ENCODE results near the gene KCNN2. TPM values are rescaled to one million over a fixed set of nuclear protein-coding genes. Genes with fewer than 3 reads are reported as not detected.

KCNN2 gene
- total and polyA plus RNA-seq, 9 of the 15 experiments (the other 6 are each of a cell fraction or from before 2014, with no cell fraction given) = 0.07 TPM; not detected in 8

DNA sequence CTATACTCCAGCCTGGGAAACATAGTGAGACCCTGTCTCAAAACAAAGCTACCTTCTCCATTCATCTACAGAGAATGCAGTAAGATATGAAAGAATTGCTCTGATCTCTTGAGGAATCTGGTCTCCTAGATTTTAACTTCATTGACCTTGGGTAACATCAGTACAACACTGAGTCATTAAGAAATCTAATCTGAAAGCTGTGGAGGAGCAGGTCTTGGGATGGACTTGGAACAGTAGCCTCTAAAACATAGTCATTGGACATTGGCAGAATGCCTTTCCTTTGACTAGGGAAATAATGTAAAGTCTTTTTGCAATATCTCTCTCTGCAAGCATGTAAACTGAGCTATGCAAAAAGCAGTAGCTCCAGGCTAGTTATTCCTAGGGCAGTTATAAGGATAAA is 58.1 kb downstream of the KCNN2 start (continued):
- TF ChIP-seq, protein P1, sequence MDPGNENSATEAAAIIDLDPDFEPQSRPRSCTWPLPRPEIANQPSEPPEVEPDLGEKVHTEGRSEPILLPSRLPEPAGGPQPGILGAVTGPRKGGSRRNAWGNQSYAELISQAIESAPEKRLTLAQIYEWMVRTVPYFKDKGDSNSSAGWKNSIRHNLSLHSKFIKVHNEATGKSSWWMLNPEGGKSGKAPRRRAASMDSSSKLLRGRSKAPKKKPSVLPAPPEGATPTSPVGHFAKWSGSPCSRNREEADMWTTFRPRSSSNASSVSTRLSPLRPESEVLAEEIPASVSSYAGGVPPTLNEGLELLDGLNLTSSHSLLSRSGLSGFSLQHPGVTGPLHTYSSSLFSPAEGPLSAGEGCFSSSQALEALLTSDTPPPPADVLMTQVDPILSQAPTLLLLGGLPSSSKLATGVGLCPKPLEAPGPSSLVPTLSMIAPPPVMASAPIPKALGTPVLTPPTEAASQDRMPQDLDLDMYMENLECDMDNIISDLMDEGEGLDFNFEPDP (CRISPR knock-in tag; IDR thresholded peaks at IDR 0.05) = no peak

DNA sequence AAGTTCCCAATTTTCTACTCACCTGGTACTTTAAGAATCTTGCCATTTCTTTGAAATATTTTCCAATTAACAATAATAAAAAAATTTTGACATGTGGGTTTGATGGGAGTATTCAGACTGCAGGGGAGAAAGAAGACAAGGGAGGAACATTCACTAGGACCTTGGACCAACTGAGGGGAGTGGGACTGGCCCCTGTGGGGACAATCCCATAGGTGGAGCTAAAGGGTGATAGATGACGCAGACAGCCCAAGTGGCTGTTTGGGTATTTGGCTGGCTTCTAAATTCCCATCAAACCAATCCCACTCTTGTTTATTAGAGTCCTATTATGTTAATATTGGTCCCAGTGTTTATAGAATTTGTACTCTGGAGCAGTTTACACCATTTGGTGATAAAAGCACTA is 65.3 kb downstream of the KCNN2 start:
- H3K36me3 ChIP-seq (ENCODE audit: control insufficient read depth, insufficient read depth, low read length) = no peaks in the 10 kb centered on the region
- BruUV-seq (replicated peaks) = no TSS peak
- POLR2A ChIA-PET = no interaction called here
- no peaks in the 10 kb centered on the region for H3K79me2 ChIP-seq (ENCODE audit: control insufficient read depth, insufficient read depth, low read length)
- CTCF ChIA-PET (ENCODE audit: low intra/inter-chr PET ratio) = no interaction called here
- no peak for FAIRE-seq
- TF ChIP-seq FOXM1 (IDR thresholded peaks at IDR 0.05; ENCODE audit: low read depth) = no peak
- no peak for TF ChIP-seq FOXM1 (CRISPR knock-in tag; IDR thresholded peaks at IDR 0.05; ENCODE audit: low read depth)
- TF ChIP-seq ZNF77 (CRISPR knock-in tag; IDR thresholded peaks at IDR 0.05) = no peak
- TF ChIP-seq POLR2AphosphoS5 (IDR thresholded peaks at IDR 0.05; ENCODE audit: control insufficient read depth, insufficient read depth, low read depth, low read length) = no peak
- TF ChIP-seq CBX1 (IDR thresholded peaks at IDR 0.05; ENCODE audit: low read depth) = no peak
- no peak for TF ChIP-seq JUND (IDR thresholded peaks at IDR 0.05; ENCODE audit: borderline replicate concordance, low read depth, low read length)
- no peak for TF ChIP-seq JUND (tag; IDR thresholded peaks at IDR 0.05; ENCODE audit: borderline replicate concordance, low read depth, low read length)
- TF ChIP-seq, protein P2, sequence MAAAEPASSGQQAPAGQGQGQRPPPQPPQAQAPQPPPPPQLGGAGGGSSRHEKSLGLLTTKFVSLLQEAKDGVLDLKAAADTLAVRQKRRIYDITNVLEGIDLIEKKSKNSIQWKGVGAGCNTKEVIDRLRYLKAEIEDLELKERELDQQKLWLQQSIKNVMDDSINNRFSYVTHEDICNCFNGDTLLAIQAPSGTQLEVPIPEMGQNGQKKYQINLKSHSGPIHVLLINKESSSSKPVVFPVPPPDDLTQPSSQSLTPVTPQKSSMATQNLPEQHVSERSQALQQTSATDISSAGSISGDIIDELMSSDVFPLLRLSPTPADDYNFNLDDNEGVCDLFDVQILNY (CRISPR knock-in tag; IDR thresholded peaks at IDR 0.05) = no peak
- TF ChIP-seq ZNF140 (CRISPR knock-in tag; IDR thresholded peaks at IDR 0.05) = no peak
- no peak for TF ChIP-seq TCF7 (IDR thresholded peaks at IDR 0.05; ENCODE audit: borderline replicate concordance)
- no peak for TF ChIP-seq SOX6 (IDR thresholded peaks at IDR 0.05)
- TF ChIP-seq, protein P3, sequence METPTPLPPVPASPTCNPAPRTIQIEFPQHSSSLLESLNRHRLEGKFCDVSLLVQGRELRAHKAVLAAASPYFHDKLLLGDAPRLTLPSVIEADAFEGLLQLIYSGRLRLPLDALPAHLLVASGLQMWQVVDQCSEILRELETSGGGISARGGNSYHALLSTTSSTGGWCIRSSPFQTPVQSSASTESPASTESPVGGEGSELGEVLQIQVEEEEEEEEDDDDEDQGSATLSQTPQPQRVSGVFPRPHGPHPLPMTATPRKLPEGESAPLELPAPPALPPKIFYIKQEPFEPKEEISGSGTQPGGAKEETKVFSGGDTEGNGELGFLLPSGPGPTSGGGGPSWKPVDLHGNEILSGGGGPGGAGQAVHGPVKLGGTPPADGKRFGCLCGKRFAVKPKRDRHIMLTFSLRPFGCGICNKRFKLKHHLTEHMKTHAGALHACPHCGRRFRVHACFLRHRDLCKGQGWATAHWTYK (CRISPR knock-in tag; IDR thresholded peaks at IDR 0.05) = no peak
- TF ChIP-seq ZNF507 (tag; conservative IDR thresholded peaks at IDR 0.05) = no peak
- intact Hi-C loops (cut with micrococcal nuclease) = no loop called here
- DNase-seq (ENCODE audit: extremely low read depth in 1 of 4, low spot score in 3 of 4) = no peak
- WGBS (ENCODE audit: insufficient coverage, low coverage, missing lambda C conversion rate) = 0% methylated on average over 1 of the region's 1 CpG
- H3K4me1 ChIP-seq (replicated peaks in 1 of 2; ENCODE audit: control insufficient read depth in 2 of 2, insufficient read depth in 2 of 2, low read length in 2 of 2) = no peaks in the 10 kb centered on the region
- H3K27ac ChIP-seq (ENCODE audit: extremely low read depth, low read depth, low read length) = no peak overlapping the region
- H2AFZ ChIP-seq (ENCODE audit: low read depth, low read length) = no peak overlapping the region
- H3K4me2 ChIP-seq (ENCODE audit: insufficient read depth, low read length) = no peak overlapping the region
- no peaks in the 10 kb centered on the region for H3K9me3 ChIP-seq (replicated peaks; ENCODE audit: control insufficient read depth, insufficient read depth, low read depth, low read length)
- H3K9me1 ChIP-seq (ENCODE audit: control insufficient read depth, insufficient read depth, low read length) = no peaks in the 10 kb centered on the region
- H3K4me3 ChIP-seq = no peak overlapping the region
- no peaks in the 10 kb centered on the region for H3K27me3 ChIP-seq (ENCODE audit: control insufficient read depth in 2 of 2, insufficient read depth in 2 of 2, low read length in 2 of 2)
- H4K20me1 ChIP-seq (replicated peaks; ENCODE audit: control insufficient read depth, insufficient read depth, low read length) = no peaks in the 10 kb centered on the region
- no peak overlapping the region for H3K9ac ChIP-seq (ENCODE audit: insufficient read depth in 1 of 2, low read depth in 2 of 2, low read length in 2 of 2)
- no peak for ATAC-seq
- in situ Hi-C loops (cut with MboI) = no loop called here

All from K562 (cell line).